Dedifferentiated amniotic fluid mesenchymal stem cell (primary cell): ENCODE data around the gene TNFRSF17.
A peak's percentile ranks its signal among the peaks of the same experiment; 100 is the strongest.
"Not testable (repeated sequence)": the region's sequence is repeated elsewhere in the genome, so short reads cannot be mapped to it uniquely, and the experiment has no call there.

Experiments
- DNase-seq: peaks from one replicate; pipeline ENCODE4 v3.0.0-alpha.2; 2016; ENCODE audit errors: extremely low spot score

The TNFRSF17 gene

GRCh38 chr16:11970292-11970691 is 5.3 kb downstream of the TNFRSF17 start:
- not testable (repeated sequence) for DNase-seq

- no peak for DNase-seq
Observed at GRCh38 chr16:11972128-11972527, 7.1 kb downstream of the TNFRSF17 start.

GRCh38 chr16:11973070-11973469 is 8.1 kb downstream of the TNFRSF17 start:
- no peak for DNase-seq

GRCh38 chr16:11976850-11977375 is 11.9 kb downstream of the TNFRSF17 start:
- DNase-seq = no peak

- peak; percentile 90 for DNase-seq
Observed at GRCh38 chr16:11977376-11978041, 12.5 kb downstream of the TNFRSF17 start.

- no peak for DNase-seq
Observed at GRCh38 chr16:11978080-11978479, 13.1 kb downstream of the TNFRSF17 start.

GRCh38 chr16:11979013-11979672 is 14.1 kb downstream of the TNFRSF17 start:
- DNase-seq = no peak

GRCh38 chr16:11980136-11980844 is 15.3 kb downstream of the TNFRSF17 start:
- DNase-seq = no peak

GRCh38 chr16:11985250-11985649 is 20.2 kb downstream of the TNFRSF17 start:
- DNase-seq = no peak

GRCh38 chr16:11986521-11987057 is 21.6 kb downstream of the TNFRSF17 start:
- DNase-seq = no peak

- no peak for DNase-seq
Observed at GRCh38 chr16:11988258-11988978, 23.4 kb downstream of the TNFRSF17 start.

GRCh38 chr16:11990702-11991390 is 25.8 kb downstream of the TNFRSF17 start:
- DNase-seq = no peak

GRCh38 chr16:11992008-11992584 is 27.1 kb downstream of the TNFRSF17 start:
- no peak for DNase-seq

- no peak for DNase-seq
Observed at GRCh38 chr16:11992586-11993524, 27.8 kb downstream of the TNFRSF17 start.

- no peak for DNase-seq
Observed at GRCh38 chr16:11994143-11995119, 29.4 kb downstream of the TNFRSF17 start.

GRCh38 chr16:11996433-11997330 is 31.7 kb downstream of the TNFRSF17 start:
- DNase-seq = no peak

GRCh38 chr16:12000032-12000431 is 35.0 kb downstream of the TNFRSF17 start:
- DNase-seq = no peak
